HG03064 (cell line): Measurements from ENCODE around the gene KLHL35.

Experiments
- ATAC-seq: cut with Tn5 transposase; IDR thresholded peaks from one replicate; pipeline ENCODE4 v1.9.1; 2021; ENCODE audit warnings: low read depth; ENCODE audit not compliant: unreplicated experiment

Gene KLHL35

GRCh38 chr11:75470476-75471080 is 37.6 kb upstream of the KLHL35 start:
- no peak for ATAC-seq

- ATAC-seq = no peak
Observed at GRCh38 chr11:75469785-75470405, 36.9 kb upstream of the KLHL35 start.

GRCh38 chr11:75468534-75469340 is 35.7 kb upstream of the KLHL35 start:
- ATAC-seq = no peak

GRCh38 chr11:75467881-75468280 is 34.9 kb upstream of the KLHL35 start:
- no peak for ATAC-seq

- ATAC-seq = no peak
Observed at GRCh38 chr11:75467311-75467710, 34.3 kb upstream of the KLHL35 start.

GRCh38 chr11:75465701-75466531 is 32.9 kb upstream of the KLHL35 start:
- no peak for ATAC-seq

- ATAC-seq = no peak
Observed at GRCh38 chr11:75463106-75463774, 30.2 kb upstream of the KLHL35 start.

- no peak for ATAC-seq
Observed at GRCh38 chr11:75462117-75462653, 29.2 kb upstream of the KLHL35 start.

- no peak for ATAC-seq
Observed at GRCh38 chr11:75461151-75461550, 28.1 kb upstream of the KLHL35 start.

- ATAC-seq = no peak
Observed at GRCh38 chr11:75456596-75457183, 23.7 kb upstream of the KLHL35 start.

- no peak for ATAC-seq
Observed at GRCh38 chr11:75454987-75455386, 22.0 kb upstream of the KLHL35 start.

- no peak for ATAC-seq
Observed at GRCh38 chr11:75453916-75454655, 21.1 kb upstream of the KLHL35 start.

- no peak for ATAC-seq
Observed at GRCh38 chr11:75450826-75451821, 18.1 kb upstream of the KLHL35 start.

- no peak for ATAC-seq
Observed at GRCh38 chr11:75450236-75450635, 17.2 kb upstream of the KLHL35 start.

GRCh38 chr11:75449776-75450175 is 16.8 kb upstream of the KLHL35 start:
- no peak for ATAC-seq

- no peak for ATAC-seq
Observed at GRCh38 chr11:75449271-75449670, 16.3 kb upstream of the KLHL35 start.

- no peak for ATAC-seq
Observed at GRCh38 chr11:75447415-75447814, 14.4 kb upstream of the KLHL35 start.
